Measurements from ENCODE around the gene CSNK1A1. TPM values are rescaled to one million over a fixed set of nuclear protein-coding genes. Genes with fewer than 3 reads are reported as not detected.

CSNK1A1 gene
- total RNA-seq, 4 donors from 2014 or later = 157 to 252 (median 215) TPM

DNA sequence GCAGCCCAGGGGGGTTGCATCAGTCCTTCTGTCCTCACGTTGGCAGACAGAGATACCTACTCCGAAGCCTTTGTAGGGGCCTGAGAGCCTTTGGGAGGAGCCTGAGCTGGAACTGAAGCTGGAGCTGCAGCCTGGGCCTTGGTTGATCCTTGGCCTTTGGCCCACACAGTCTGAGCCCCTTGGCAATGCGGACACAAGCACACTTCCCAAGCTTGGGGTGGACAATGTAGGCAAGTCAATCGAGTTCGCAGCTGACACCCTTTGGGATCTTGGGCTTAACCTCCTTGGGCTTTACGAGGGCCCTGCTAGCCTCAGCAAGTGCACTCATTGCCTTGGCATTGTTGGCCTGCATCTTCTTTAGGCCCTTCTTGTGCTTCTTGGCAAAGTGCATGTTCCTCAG lies 5.9 kb downstream of the CSNK1A1 start:
- peaks cover 0 to 24% of the 10 kb centered on the region in 2 donors for H3K36me3 ChIP-seq
- intact Hi-C loops (cut with DNase I; ENCODE audit: low total_unique reads) = no loop called here

DNA sequence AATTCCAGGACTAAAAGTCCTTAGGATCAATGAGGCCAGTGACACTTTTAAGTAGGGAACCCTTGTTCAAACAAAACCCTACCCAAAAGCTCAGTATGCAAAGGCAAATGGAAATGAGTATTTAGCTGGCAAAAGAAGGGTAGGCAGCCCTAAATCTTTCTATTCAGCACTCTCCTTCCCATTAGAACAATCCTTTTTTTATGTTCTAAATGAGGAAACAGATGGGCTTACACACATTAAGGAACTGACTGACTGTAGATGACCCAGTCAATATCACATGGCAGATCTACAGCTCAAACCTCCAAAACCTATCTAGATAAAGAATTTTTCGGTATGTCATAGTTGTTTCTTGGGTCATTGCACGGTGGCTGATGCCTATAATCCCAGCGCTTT lies 7.2 kb downstream of the CSNK1A1 start:
- intact Hi-C loops (cut with DNase I; ENCODE audit: low total_unique reads) (no loop called here), in situ Hi-C loops (cut with MboI; ENCODE audit: low sequenced_read_pairs in 4 of 4) (no loop called here)
- H3K36me3 ChIP-seq = peaks cover 0 to 24% of the 10 kb centered on the region in 2 donors

More for the DNA sequence above, 5.9 kb downstream of the CSNK1A1 start:
- TF ChIP-seq, protein P1, sequence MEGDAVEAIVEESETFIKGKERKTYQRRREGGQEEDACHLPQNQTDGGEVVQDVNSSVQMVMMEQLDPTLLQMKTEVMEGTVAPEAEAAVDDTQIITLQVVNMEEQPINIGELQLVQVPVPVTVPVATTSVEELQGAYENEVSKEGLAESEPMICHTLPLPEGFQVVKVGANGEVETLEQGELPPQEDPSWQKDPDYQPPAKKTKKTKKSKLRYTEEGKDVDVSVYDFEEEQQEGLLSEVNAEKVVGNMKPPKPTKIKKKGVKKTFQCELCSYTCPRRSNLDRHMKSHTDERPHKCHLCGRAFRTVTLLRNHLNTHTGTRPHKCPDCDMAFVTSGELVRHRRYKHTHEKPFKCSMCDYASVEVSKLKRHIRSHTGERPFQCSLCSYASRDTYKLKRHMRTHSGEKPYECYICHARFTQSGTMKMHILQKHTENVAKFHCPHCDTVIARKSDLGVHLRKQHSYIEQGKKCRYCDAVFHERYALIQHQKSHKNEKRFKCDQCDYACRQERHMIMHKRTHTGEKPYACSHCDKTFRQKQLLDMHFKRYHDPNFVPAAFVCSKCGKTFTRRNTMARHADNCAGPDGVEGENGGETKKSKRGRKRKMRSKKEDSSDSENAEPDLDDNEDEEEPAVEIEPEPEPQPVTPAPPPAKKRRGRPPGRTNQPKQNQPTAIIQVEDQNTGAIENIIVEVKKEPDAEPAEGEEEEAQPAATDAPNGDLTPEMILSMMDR (IDR thresholded peaks at IDR 0.05 in 4 of 5, conservative IDR thresholded peaks at IDR 0.05 in 1 of 5) = no peak
- no peak for TF ChIP-seq POLR2A (IDR thresholded peaks at IDR 0.05)
- DNase-seq (no peak), ATAC-seq (no peak)
- in situ Hi-C loops (cut with MboI; ENCODE audit: low sequenced_read_pairs in 4 of 4) = no loop called here
- Histone ChIP-seq H3K4me1 (peaks cover 81 to 83% of the 10 kb centered on the region in 2 donors), H3K27ac (peak overlapping the region; percentile 99 to 100 (median 99)), H3K9me3 (no peaks in the 10 kb centered on the region), H3K27me3 (no peaks in the 10 kb centered on the region), H3K4me3 (no peak overlapping the region)

DNA sequence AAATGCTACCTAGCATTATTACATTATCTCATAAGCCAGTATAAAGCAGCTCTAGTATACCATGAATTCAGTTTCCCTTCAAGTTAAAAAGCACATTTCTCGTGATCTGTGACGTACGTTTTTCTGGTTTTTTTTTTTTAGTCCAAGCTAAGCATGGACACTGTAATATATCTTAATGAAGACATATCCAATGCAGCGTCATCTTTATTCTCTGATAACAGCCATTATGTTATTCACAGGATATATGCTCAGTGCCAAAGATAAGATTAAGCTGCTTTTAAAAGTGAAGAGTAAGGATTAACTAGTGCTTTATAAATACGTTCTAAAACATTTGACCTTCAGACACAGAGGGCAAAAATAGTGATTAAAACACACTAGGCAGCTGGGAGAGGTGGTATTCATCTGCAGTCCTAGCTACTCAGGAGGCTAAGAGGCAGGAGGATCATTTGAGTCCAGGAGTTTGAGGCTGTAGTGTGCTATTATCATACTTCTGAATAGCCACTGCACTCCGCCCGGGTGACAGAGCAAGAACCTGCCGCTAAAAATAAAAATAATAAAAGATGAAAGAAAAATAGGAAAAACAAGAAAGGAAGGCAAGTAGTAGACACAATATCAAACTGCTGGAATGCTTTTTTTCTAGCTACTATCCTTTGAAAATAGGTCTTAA lies 7.7 kb downstream of the CSNK1A1 start:
- intact Hi-C loops (cut with DNase I; ENCODE audit: low total_unique reads) = no loop called here
- in situ Hi-C loops (cut with MboI; ENCODE audit: low sequenced_read_pairs in 4 of 4) = no loop called here
- H3K9me3 ChIP-seq = no peaks in the 10 kb centered on the region
- H3K4me3 ChIP-seq = peak overlapping the region in 1 of 4 donors; percentile 5
- DNase-seq (no peak), ATAC-seq (no peak)
- peaks cover 88 to 92% of the 10 kb centered on the region in 2 donors for H3K4me1 ChIP-seq
- peaks cover 0 to 23% of the 10 kb centered on the region in 2 donors for H3K36me3 ChIP-seq
- H3K27ac ChIP-seq = peak overlapping the region; percentile 39 to 100 (median 78)
- H3K27me3 ChIP-seq = no peaks in the 10 kb centered on the region
- no peak for TF ChIP-seq POLR2A (IDR thresholded peaks at IDR 0.05)
- TF ChIP-seq, protein P1 (IDR thresholded peaks at IDR 0.05 in 4 of 5, conservative IDR thresholded peaks at IDR 0.05 in 1 of 5) = no peak

More for the DNA sequence above, 7.2 kb downstream of the CSNK1A1 start:
- Histone ChIP-seq H3K4me1 (peaks cover 93% of the 10 kb centered on the region in 2 donors), H3K9me3 (no peaks in the 10 kb centered on the region), H3K27ac (peak overlapping the region; percentile 39 to 100 (median 78)), H3K27me3 (no peaks in the 10 kb centered on the region), H3K4me3 (peak overlapping the region in 1 of 4 donors; percentile 5)
- no peak for ATAC-seq
- no peak for DNase-seq
- TF ChIP-seq, protein P1 (IDR thresholded peaks at IDR 0.05 in 4 of 5, conservative IDR thresholded peaks at IDR 0.05 in 1 of 5) = no peak
- no peak for TF ChIP-seq POLR2A (IDR thresholded peaks at IDR 0.05)

DNA sequence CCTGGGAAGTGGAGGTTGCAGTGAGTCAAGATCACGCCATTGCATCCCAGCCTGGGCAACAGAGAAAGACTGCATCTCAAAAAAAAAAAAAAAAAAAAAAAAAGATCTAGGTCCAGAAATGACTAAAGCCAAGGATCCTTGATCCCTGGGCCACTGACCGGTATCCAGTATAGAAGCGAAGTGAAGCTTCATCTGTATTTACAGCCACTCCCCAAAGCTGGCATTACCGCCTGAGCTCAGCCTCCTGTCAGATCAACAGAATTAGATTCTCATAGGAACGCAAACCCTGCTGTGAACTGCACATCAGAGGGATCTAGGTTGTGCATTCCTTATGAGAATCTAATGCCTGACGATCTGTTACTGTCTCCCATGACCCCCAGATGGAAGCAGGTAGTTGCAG lies 9.3 kb downstream of the CSNK1A1 start:
- Histone ChIP-seq H3K4me3 (no peak overlapping the region), H3K4me1 (peaks cover 80 to 87% of the 10 kb centered on the region in 2 donors), H3K27ac (peak overlapping the region in 2 of 4 donors; percentile 37 to 50), H3K9me3 (no peaks in the 10 kb centered on the region), H3K36me3 (peaks cover 0 to 14% of the 10 kb centered on the region in 2 donors), H3K27me3 (no peaks in the 10 kb centered on the region)
- intact Hi-C loops (cut with DNase I; ENCODE audit: low total_unique reads) = no loop called here
- in situ Hi-C loops (cut with MboI; ENCODE audit: low sequenced_read_pairs in 4 of 4) = no loop called here
- TF ChIP-seq POLR2A (IDR thresholded peaks at IDR 0.05) = no peak
- TF ChIP-seq, protein P1 (IDR thresholded peaks at IDR 0.05 in 4 of 5, conservative IDR thresholded peaks at IDR 0.05 in 1 of 5) = no peak
- DNase-seq (no peak), ATAC-seq (no peak)
